HG02884 (cell line): ENCODE measurements around the gene GSTO2.

Source experiments
- ATAC-seq: cut with Tn5 transposase; IDR thresholded peaks from one replicate; pipeline ENCODE4 v1.9.1; 2021; ENCODE audit warnings: mild to moderate bottlenecking, moderate library complexity; ENCODE audit not compliant: unreplicated experiment

The GSTO2 gene

GRCh38 chr10:104306897-104307296 is 37.9 kb downstream of the GSTO2 start:
- no peak for ATAC-seq

- ATAC-seq: no peak
These were observed 38.8 kb downstream of the GSTO2 start for GRCh38 chr10:104307576-104308438.

- ATAC-seq: peak; percentile 74
These were observed 39.5 kb downstream of the GSTO2 start for GRCh38 chr10:104308439-104308903.

GRCh38 chr10:104309980-104310978 is 41.3 kb downstream of the GSTO2 start:
- ATAC-seq: no peak

GRCh38 chr10:104311184-104311720 is 42.3 kb downstream of the GSTO2 start:
- no peak for ATAC-seq

- ATAC-seq: no peak
These were observed 45.9 kb downstream of the GSTO2 start for GRCh38 chr10:104314591-104315485.

- no peak for ATAC-seq
These were observed 46.5 kb downstream of the GSTO2 start for GRCh38 chr10:104315486-104315921.

GRCh38 chr10:104316321-104317099 is 47.5 kb downstream of the GSTO2 start:
- no peak for ATAC-seq

- ATAC-seq: no peak
These were observed 48.3 kb downstream of the GSTO2 start for GRCh38 chr10:104317269-104317710.

- no peak for ATAC-seq
These were observed 48.8 kb downstream of the GSTO2 start for GRCh38 chr10:104317726-104318299.

GRCh38 chr10:104318326-104318725 is 49.3 kb downstream of the GSTO2 start:
- no peak for ATAC-seq

- ATAC-seq: no peak
These were observed 50.1 kb downstream of the GSTO2 start for GRCh38 chr10:104318810-104319741.

GRCh38 chr10:104321226-104321625 is 52.2 kb downstream of the GSTO2 start:
- ATAC-seq: no peak

- no peak for ATAC-seq
These were observed 52.9 kb downstream of the GSTO2 start for GRCh38 chr10:104321725-104322415.

GRCh38 chr10:104322416-104322782 is 53.4 kb downstream of the GSTO2 start:
- no peak for ATAC-seq

GRCh38 chr10:104323085-104323484 is 54.1 kb downstream of the GSTO2 start:
- ATAC-seq: no peak

GRCh38 chr10:104323760-104324201 is 54.8 kb downstream of the GSTO2 start:
- ATAC-seq: no peak
